KMS-11 (cell line): ENCODE data around the gene SMARCAL1.

Experiments
- H2AFZ ChIP-seq: fragments of 200-600 bp; sonication (generic); 2 replicates; pipeline ENCODE4 v1.6.1; 2016; ENCODE audit warnings: antibody characterized with exemption, mixed run types, low read depth
- H3K27ac ChIP-seq: fragments of 200-600 bp; sonication (generic); 2 replicates; pipeline ENCODE4 v1.6.1; 2016; ENCODE audit warnings: mild to moderate bottlenecking, mixed run types
- H3K27me3 ChIP-seq: fragments of 200-600 bp; sonication (generic); 2 replicates; pipeline ENCODE4 v1.6.1; 2017; ENCODE audit warnings: mild to moderate bottlenecking, low read depth, mixed run types, moderate library complexity; ENCODE audit not compliant: insufficient read depth
- H3K36me3 ChIP-seq: fragments of 200-600 bp; sonication (generic); 2 replicates; pipeline ENCODE4 v1.6.1; 2017; ENCODE audit warnings: mild to moderate bottlenecking, mixed run types; ENCODE audit not compliant: insufficient read depth
- H3K4me1 ChIP-seq: fragments of 200-600 bp; sonication (generic); 2 replicates; pipeline ENCODE4 v1.6.1; 2016; ENCODE audit warnings: mild to moderate bottlenecking, low read depth, mixed run types; ENCODE audit not compliant: poor library complexity, severe bottlenecking
- H3K4me2 ChIP-seq: fragments of 200-600 bp; sonication (generic); 2 replicates; pipeline ENCODE4 v1.7.0; 2016; ENCODE audit warnings: mild to moderate bottlenecking, mixed run types
- H3K4me3 ChIP-seq: fragments of 200-600 bp; sonication (generic); IDR thresholded peaks from 2 replicates; pipeline ENCODE4 v1.6.1; 2017; ENCODE audit warnings: low read depth, low read length, mixed read lengths; ENCODE audit not compliant: insufficient read depth
- H3K79me2 ChIP-seq: fragments of 200-600 bp; sonication (generic); 2 replicates; pipeline ENCODE4 v1.6.1; 2016; ENCODE audit warnings: low read depth, mixed run types; ENCODE audit not compliant: insufficient read depth
- H3K9ac ChIP-seq: fragments of 200-600 bp; sonication (generic); 2 replicates; pipeline ENCODE4 v1.6.1; 2016; ENCODE audit warnings: mild to moderate bottlenecking, mixed run types
- H4K20me1 ChIP-seq: fragments of 200-600 bp; sonication (generic); 2 replicates; pipeline ENCODE4 v1.6.1; 2016; ENCODE audit warnings: mild to moderate bottlenecking, mixed run types; ENCODE audit not compliant: insufficient read depth
- CTCF ChIP-seq: fragments of 200-600 bp; sonication (generic); conservative IDR thresholded peaks from 2 replicates; pipeline ENCODE4 v1.6.1; 2017; ENCODE audit warnings: low read depth, mild to moderate bottlenecking, antibody characterized with exemption, low read length, moderate library complexity, mixed read lengths

SMARCAL1 gene

GRCh38 chr2:216385478-216385877 lies 26.8 kb upstream of the SMARCAL1 start:
- Histone ChIP-seq H3K4me1 (no peaks in the 10 kb centered on the region), H3K9ac (no peak overlapping the region), H3K36me3 (no peaks in the 10 kb centered on the region), H3K4me3 (no peak overlapping the region), H3K4me2 (no peak overlapping the region), H2AFZ (no peak overlapping the region), H3K27me3 (no peaks in the 10 kb centered on the region), H4K20me1 (no peaks in the 10 kb centered on the region), H3K27ac (no peak overlapping the region), H3K79me2 (no peaks in the 10 kb centered on the region)
- no peak for TF ChIP-seq CTCF

- Histone ChIP-seq H3K9ac (no peak overlapping the region), H3K27ac (no peak overlapping the region), H3K27me3 (no peaks in the 10 kb centered on the region), H3K36me3 (no peaks in the 10 kb centered on the region), H4K20me1 (no peaks in the 10 kb centered on the region), H3K79me2 (no peaks in the 10 kb centered on the region), H2AFZ (no peak overlapping the region), H3K4me1 (no peaks in the 10 kb centered on the region), H3K4me2 (no peak overlapping the region), H3K4me3 (no peak overlapping the region)
- no peak for TF ChIP-seq CTCF
These were observed 25.0 kb upstream of the SMARCAL1 start for GRCh38 chr2:216387262-216387661.

- H2AFZ ChIP-seq, result no peak overlapping the region
- no peak overlapping the region for H3K4me2 ChIP-seq
- H3K9ac ChIP-seq, result no peak overlapping the region
- no peak overlapping the region for H3K4me3 ChIP-seq
- no peak for TF ChIP-seq CTCF
- no peaks in the 10 kb centered on the region for H4K20me1 ChIP-seq
- no peaks in the 10 kb centered on the region for H3K36me3 ChIP-seq
- no peak overlapping the region for H3K27ac ChIP-seq
- no peaks in the 10 kb centered on the region for H3K4me1 ChIP-seq
- no peaks in the 10 kb centered on the region for H3K79me2 ChIP-seq
- no peaks in the 10 kb centered on the region for H3K27me3 ChIP-seq
These were observed 24.0 kb upstream of the SMARCAL1 start for GRCh38 chr2:216388046-216388884.

- H3K27me3 ChIP-seq, result no peaks in the 10 kb centered on the region
- no peak overlapping the region for H3K4me2 ChIP-seq
- no peak for TF ChIP-seq CTCF
- no peaks in the 10 kb centered on the region for H3K79me2 ChIP-seq
- no peaks in the 10 kb centered on the region for H4K20me1 ChIP-seq
- H3K36me3 ChIP-seq, result no peaks in the 10 kb centered on the region
- no peak overlapping the region for H3K27ac ChIP-seq
- H3K4me1 ChIP-seq, result no peaks in the 10 kb centered on the region
- no peak overlapping the region for H2AFZ ChIP-seq
- H3K9ac ChIP-seq, result no peak overlapping the region
- H3K4me3 ChIP-seq, result no peak overlapping the region
These were observed 22.7 kb upstream of the SMARCAL1 start for GRCh38 chr2:216389570-216389969.
